T follicular helper cell (primary cell): ENCODE results near the gene OSBPL3.
"Not testable (repeated sequence)": the region's sequence is repeated elsewhere in the genome, so short reads cannot be mapped to it uniquely, and the experiment has no call there.

Source experiments
- DNase-seq: peaks from one replicate; pipeline ENCODE4 v3.0.0-alpha.2; 2020; ENCODE audit warnings: low read depth

Gene OSBPL3

GRCh38 chr7:24794751-24795406 lies 185.1 kb downstream of the OSBPL3 start:
- DNase-seq, result not testable (repeated sequence)

DNA sequence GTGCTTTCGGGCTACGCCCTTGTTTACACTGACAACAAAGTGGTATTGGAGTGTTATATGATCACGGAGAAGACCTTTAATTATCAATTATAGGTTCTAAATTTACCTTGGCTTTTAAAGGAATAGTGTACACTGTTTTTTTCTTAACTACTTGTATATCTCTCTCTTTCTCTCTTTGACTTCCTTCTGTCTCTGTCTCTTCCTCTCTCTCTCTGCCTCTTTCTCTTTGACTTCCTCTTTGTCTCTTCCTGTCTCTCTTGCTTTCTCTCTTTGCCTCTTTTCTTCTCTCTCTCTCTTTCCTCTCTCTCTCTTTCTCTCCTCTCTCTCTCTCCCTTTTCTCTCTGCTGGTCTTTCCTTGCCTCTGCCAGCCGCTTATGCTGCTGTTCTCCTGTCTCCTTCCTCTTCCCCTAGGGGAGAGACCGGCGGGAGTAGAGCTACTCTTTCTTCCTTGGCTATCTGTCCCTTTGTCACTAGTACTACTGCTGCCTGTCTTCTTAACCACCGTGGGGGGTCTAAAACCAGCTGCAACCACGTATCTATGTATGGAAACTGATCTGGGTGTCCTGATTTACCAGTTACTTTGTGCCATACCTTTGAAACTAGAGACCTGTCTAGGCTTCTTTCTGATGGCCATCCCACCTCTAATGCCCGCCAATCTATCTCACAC lies 185.9 kb downstream of the OSBPL3 start:
- DNase-seq, result no peak

DNA sequence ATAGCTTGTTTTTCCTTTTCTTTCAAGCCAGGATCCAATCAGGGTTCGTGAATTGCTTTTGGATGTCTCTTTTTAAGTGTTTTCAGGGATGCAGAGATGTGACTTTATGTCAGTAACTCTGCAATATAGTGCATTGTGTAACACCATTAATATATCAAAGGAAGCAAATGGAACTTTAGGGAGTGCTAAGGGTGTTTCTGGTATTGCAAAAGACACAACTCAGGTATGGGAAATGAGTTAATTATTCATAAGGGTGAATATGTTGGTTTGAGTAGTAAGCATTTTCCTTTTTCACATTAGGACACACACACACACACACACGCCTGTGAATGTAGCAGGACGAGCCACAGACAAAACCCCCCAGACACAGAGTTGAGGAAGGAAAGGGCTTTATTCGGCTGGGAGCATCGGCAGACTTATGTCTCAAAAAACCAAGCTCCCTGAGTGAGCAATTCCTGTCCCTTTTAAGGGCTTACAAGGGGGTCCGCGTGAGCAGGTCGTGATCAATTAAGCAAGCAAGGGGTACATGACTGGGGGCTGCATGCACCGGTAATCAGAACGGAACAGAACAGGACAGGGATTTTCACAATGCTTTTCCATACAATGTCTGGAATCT lies 190.9 kb downstream of the OSBPL3 start:
- DNase-seq, result no peak

DNA sequence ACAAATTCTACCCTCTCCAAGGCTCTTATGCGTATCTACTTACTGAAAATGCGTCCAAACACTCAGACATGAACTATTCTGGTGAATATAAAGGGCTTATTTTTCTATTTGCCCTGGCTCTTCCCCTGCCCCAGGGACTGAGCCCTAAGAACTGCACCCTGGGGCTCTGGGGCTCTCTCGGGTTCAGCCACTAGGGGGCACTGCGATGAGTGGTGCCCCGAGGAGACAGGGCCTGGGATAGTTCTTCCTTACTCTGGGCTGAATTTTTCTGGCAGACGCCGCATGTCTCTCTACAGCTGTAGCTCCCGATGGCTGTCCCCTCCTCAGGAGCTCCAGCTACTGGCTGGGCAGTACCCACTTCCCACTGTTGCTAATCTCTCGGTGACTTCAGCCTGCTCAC lies 191.9 kb downstream of the OSBPL3 start:
- no peak for DNase-seq

GRCh38 chr7:24786941-24787340 lies 193.0 kb downstream of the OSBPL3 start:
- no peak for DNase-seq

DNA sequence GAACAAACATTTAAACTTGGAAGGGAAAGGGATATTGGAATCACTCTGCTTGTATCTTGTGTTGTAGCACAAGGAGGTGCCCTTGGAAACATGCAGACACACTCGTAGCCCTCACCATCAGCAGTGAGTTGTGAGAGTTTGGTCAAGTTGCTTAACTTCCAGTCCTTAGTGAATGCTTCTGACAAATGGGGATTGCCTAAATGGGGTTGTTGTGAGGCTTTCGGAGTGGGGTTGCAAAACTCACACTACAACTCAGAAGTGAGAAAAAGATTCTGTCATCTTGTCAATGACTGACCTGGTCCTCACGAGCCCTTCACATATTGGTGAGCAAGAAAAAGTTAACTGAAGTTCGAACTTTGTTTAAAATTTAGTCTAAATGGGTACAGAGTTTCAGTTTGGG lies 193.7 kb downstream of the OSBPL3 start:
- DNase-seq, result no peak

GRCh38 chr7:24784277-24784676 lies 195.7 kb downstream of the OSBPL3 start:
- DNase-seq, result no peak

DNA sequence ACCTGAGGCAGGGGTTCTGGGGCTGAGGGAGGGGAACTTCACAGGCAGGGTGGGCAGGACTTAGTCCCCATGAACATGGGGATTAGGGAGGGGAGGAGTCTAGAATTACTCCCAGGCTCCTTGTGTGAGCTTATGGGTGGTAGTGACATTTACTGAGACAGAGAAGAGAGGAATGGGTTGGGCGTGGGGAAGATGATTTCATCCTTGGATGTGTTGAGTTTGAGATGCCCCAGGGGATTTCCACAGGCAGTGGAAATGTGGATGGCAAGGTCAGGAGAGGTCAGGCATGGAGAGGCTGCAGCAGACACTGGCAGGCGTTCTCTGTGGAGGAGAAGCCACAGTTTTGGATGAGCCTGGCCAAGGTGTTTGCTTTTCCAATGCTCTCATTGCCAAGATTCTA lies 196.3 kb downstream of the OSBPL3 start:
- DNase-seq, result no peak

DNA sequence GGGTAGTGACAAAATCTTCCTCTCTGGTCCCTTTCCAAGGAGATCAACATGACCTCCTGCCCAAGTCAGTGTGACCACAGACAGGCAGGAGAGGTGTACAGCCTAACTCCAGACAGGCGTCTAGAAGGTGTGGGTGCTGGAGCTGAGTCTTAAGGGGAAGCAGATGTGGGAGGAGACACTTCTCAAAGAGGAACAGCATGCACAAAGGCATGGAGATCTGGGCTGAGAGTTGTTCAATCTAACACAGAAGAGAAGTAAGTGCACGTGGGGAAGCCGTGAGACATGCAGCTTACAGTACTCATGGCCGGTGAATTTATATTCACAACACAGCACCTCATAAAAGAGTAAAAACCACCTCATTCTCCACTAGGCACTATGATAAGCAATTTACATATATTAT lies 198.9 kb downstream of the OSBPL3 start:
- no peak for DNase-seq

DNA sequence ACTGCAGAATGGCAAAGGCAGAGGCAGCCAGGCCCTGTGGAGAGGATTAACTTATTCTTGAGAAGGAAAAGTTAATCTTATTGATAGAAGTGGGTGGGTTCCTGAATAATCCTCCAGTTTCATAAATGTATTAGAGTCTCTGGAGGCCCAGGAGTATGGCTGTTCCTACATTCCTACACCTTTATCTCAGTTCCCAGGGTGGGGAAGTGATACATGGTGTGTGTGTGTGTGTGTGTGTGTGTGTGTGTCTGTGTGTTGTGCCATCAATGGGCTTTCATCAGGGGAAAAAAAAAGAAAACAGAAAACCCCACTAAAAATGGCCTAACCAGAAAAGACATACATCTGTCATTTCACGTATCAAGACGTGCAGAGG lies 200.7 kb downstream of the OSBPL3 start:
- DNase-seq, result no peak

GRCh38 chr7:24778543-24779282 lies 201.3 kb downstream of the OSBPL3 start:
- DNase-seq, result no peak

DNA sequence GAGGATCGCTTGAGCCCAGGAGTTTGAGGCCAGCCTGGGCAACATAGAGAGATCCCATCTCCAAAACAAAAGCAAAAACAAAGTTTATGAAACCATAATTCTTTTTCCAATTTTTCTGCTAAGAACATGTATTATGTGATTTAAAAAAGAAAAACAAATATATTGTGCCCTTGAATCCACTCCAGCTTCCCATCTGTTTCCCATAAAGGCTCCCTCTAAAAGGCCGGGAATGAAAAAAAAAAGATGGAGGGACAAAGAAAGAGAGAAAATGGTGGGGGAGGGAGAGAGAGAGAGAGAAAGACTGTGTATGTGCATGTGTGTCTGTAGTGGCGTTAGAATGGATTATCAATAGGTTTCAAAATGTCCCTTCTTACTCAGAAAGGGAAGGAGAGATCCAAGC lies 202.2 kb downstream of the OSBPL3 start:
- no peak for DNase-seq

- DNase-seq, result no peak
Observed at GRCh38 chr7:24773646-24774045, 206.3 kb downstream of the OSBPL3 start.

DNA sequence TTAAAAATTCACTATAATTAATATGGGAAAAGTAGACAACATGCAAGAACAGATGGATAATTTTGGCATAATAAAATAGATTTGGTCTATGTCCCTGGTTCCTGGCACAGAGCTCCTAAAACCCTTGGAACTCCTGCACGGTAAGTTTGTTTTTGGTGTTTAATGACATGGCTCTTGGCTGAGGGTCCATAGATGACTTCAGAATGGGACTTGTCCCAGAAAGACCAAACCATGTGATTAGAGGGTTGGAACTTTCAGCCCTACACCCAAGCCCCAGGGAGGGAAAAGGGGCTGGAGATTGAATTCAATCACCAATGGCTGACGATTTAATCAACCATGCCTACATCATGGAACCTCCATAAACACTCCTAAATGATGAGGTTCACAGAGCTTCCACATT lies 210.1 kb downstream of the OSBPL3 start:
- DNase-seq, result no peak

DNA sequence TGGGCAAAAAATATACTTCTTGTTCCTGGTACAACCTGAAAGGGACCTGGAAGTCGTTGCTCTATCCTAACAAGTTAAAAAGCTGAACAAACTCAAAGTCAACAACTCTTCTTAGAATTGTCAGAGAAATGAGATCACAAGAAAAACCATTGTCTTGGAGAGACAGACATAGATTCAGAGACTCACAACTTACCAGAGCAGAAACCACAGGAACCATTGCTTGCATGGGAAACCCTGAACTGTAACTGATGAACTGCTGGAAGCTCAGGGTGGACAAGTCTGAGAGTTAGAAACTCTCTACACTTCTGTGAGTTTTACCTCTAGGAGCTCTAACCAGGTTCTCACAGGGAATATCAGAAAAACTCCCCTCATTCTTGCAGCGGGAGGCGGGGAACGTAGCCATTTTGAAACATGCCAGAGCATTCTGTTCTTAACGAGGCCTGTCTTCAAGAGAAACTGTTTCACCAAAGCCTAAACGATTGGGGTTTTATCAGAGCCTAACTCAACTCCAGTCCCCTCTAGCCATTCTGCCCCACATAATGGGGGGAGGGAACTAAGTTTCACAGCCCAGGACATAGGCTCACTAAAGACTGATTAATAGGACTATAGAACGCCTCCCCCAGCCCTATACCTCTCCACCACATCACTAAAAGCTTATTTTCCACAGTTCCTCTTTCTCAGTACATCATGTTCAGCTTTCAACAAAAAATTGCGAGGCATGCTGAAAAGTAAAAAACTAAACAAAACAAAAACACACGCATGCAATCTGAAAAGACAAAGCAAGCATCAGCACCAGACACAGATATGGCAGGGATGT lies 210.8 kb downstream of the OSBPL3 start:
- DNase-seq, result no peak

DNA sequence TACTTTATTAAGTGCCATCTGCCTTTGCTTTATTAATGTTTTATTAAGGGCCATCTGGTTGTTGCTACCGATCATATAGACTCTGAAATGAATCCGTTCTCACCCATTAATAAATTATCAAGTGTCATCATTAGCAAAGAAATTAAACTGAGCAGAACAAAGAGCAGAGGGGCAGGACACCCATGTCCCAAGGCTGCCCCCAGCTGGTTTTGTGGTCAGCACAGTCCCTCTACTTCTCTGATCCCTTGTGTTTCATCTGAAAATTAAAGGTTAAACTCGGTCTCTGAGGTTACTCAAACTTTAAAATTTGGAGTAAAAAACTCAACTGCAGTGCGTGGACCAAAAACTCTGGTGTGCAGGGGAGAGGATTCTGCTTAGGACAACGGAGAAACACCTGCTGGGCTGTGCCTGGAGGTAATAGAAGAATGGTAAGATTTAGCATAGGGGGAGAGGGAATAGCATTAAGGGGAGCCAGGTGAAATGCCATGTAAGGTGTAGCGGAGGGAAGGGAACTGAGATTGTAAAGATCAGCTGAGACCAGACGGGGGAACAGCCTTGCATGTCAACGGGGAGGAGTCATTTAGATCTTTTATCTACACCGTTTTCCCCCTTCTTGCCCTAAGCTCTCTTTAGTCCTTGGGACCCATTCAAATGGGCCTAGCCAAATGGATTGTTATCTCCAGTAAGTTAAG lies 212.0 kb downstream of the OSBPL3 start:
- no peak for DNase-seq

GRCh38 chr7:24764972-24765744 lies 214.8 kb downstream of the OSBPL3 start:
- DNase-seq, result no peak

DNA sequence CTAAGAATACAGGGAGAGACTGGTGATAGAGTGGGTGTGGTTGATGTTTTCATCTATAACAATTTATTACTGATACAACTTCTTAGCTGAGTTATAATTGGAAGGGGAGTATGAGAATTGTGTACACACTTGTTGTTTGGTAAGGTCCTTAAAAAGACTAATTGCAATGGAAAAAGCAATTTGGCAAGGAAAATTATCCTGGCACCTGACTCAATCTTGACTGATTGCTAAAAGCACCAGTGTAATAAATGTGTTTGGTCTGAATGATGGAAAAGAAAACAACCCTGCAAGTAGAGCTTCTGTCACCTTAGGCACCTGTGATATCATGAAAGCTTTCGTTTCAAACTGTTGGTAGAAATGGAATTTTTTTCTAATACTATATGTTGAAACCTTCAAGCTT lies 216.0 kb downstream of the OSBPL3 start:
- no peak for DNase-seq

DNA sequence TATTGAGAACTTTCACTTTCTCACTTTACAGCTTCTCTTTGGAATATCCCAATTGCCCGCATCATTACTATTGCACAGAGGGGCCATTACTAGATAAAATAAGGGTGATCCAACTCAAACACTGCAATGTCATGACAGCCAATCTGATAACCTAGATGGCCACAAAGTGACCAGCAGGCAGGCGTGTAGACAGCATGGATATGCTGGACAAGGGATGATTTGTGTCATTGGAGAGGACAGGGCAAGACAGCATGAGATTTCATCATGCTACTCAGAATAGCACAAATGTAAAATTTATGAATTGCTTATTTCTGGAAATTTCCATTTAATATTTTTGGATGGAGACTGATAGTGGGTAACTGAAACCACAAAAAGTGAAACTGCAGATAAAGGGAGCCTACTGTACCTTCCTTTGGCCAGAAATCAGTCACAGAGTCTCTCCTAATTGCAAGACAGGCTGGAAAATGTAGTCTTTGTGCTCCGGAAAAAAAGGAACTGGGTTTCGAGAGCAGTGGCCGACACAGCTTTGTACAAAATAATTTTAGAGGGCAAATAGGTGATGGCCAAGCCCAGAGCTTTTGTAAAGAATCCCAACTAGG lies 216.6 kb downstream of the OSBPL3 start:
- no peak for DNase-seq

GRCh38 chr7:24762771-24763170 lies 217.2 kb downstream of the OSBPL3 start:
- no peak for DNase-seq
